HEK293T (cell line): ENCODE data around the gene STXBP3.

ENCODE experiments used
- ARNT ChIP-seq: fragments of 450-650 bp; IDR thresholded peaks from 2 replicates; pipeline ENCODE4 v1.6.1; 2017; ENCODE audit warnings: mild to moderate bottlenecking
- BHLHE40 ChIP-seq: fragments of 450-650 bp; IDR thresholded peaks from 2 replicates; pipeline ENCODE4 v1.6.1; 2016; ENCODE audit warnings: mild to moderate bottlenecking, moderate library complexity, borderline replicate concordance
- ELF4 ChIP-seq: fragments of 450-650 bp; IDR thresholded peaks from 2 replicates; pipeline ENCODE4 v1.6.1; 2017; ENCODE audit warnings: antibody characterized with exemption
- FOXA1 ChIP-seq: fragments of 450-650 bp; IDR thresholded peaks from 2 replicates; pipeline ENCODE4 v1.6.1; 2016; ENCODE audit warnings: mild to moderate bottlenecking
- FOXK2 ChIP-seq: fragments of 450-650 bp; IDR thresholded peaks from 2 replicates; pipeline ENCODE4 v1.6.1; 2016; ENCODE audit warnings: mild to moderate bottlenecking
- FOXM1 ChIP-seq: fragments of 450-650 bp; IDR thresholded peaks from 2 replicates; pipeline ENCODE4 v1.6.1; 2017; ENCODE audit warnings: mild to moderate bottlenecking, borderline replicate concordance
- HDGF ChIP-seq: fragments of 450-650 bp; IDR thresholded peaks from 2 replicates; pipeline ENCODE4 v1.6.1; 2017; ENCODE audit warnings: antibody characterized with exemption, borderline replicate concordance
- NFRKB ChIP-seq: fragments of 450-650 bp; IDR thresholded peaks from 2 replicates; pipeline ENCODE4 v1.6.1; 2016; ENCODE audit warnings: mild to moderate bottlenecking, moderate library complexity
- SP1 ChIP-seq: fragments of 450-650 bp; IDR thresholded peaks from 2 replicates; pipeline ENCODE4 v1.6.1; 2017
- SUZ12 ChIP-seq: fragments of 450-650 bp; IDR thresholded peaks from 2 replicates; pipeline ENCODE4 v1.6.1; 2016; ENCODE audit warnings: mild to moderate bottlenecking
- TARDBP ChIP-seq: fragments of 450-650 bp; IDR thresholded peaks from 2 replicates; pipeline ENCODE4 v1.6.1; 2016
- ZNF384 ChIP-seq: fragments of 450-650 bp; IDR thresholded peaks from 2 replicates; pipeline ENCODE4 v1.6.1; 2016
- TF ChIP-seq, protein P1 (sequence below): fragments of 450-650 bp; IDR thresholded peaks from 2 replicates; pipeline ENCODE4 v1.6.1; 2016

- no peak for TF ChIP-seq ARNT
- TF ChIP-seq, protein P1, sequence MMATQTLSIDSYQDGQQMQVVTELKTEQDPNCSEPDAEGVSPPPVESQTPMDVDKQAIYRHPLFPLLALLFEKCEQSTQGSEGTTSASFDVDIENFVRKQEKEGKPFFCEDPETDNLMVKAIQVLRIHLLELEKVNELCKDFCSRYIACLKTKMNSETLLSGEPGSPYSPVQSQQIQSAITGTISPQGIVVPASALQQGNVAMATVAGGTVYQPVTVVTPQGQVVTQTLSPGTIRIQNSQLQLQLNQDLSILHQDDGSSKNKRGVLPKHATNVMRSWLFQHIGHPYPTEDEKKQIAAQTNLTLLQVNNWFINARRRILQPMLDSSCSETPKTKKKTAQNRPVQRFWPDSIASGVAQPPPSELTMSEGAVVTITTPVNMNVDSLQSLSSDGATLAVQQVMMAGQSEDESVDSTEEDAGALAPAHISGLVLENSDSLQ: no peak
- TF ChIP-seq ZNF384: no peak
- TF ChIP-seq FOXK2: no peak
- TF ChIP-seq SUZ12: no peak
- TF ChIP-seq BHLHE40: no peak
- TF ChIP-seq FOXA1: no peak
- TF ChIP-seq TARDBP: no peak
- no peak for TF ChIP-seq SP1
- no peak for TF ChIP-seq NFRKB
- no peak for TF ChIP-seq FOXM1
- TF ChIP-seq HDGF: no peak
- no peak for TF ChIP-seq ELF4
These were observed 111.9 kb downstream of the STXBP3 start for GRCh38 chr1:108858230-108858950.
